Measurements from ENCODE around the gene DAGLA. TPM values are rescaled to one million over a fixed set of nuclear protein-coding genes. Genes with fewer than 3 reads are reported as not detected.

DAGLA gene
- total RNA-seq, 2 donors from 2014 or later: 7.0 to 9.9 TPM

GRCh38 chr11:61695917-61696316, 15.7 kb downstream of the DAGLA start:
- Histone ChIP-seq H3K9me3 (no peaks in the 10 kb centered on the region), H3K4me1 (peaks cover 90% of the 10 kb centered on the region), H3K27me3 (no peaks in the 10 kb centered on the region), H3K27ac (peak overlapping the region; percentile 75 to 96 (median 90)), H3K36me3 (replicated peaks in 1 of 2; ENCODE audit: insufficient read depth in 1 of 2, low read depth in 2 of 2) (no peaks in the 10 kb centered on the region), H3K4me3 (no peak overlapping the region)
- WGBS, 2 donors: 12 to 40% methylated on average over 1 to 17 of the region's 17 CpGs
- intact Hi-C loops (cut with DNase I): no loop called here
- TF ChIP-seq CTCF (IDR thresholded peaks at IDR 0.05) (peak in 3 of 7 experiments; percentile 22 to 35 (median 25)), POLR2A (IDR thresholded peaks at IDR 0.05) (peak in 2 of 3 donors; percentile 53 to 55)
- peak; percentile 75 to 89 (median 86) for DNase-seq
- peak; percentile 50 for ATAC-seq

GRCh38 chr11:61696602-61697001, 16.4 kb downstream of the DAGLA start:
- H3K9me3 ChIP-seq: no peaks in the 10 kb centered on the region
- no peak for ATAC-seq
- intact Hi-C loops (cut with DNase I): no loop called here
- no peaks in the 10 kb centered on the region for H3K27me3 ChIP-seq
- TF ChIP-seq CTCF (IDR thresholded peaks at IDR 0.05) (no peak), POLR2A (IDR thresholded peaks at IDR 0.05) (no peak)
- 62 to 85% methylated on average over 6 to 8 of the region's 8 CpGs for WGBS, 2 donors
- H3K27ac ChIP-seq: peak overlapping the region; percentile 75 to 96 (median 90)
- H3K4me1 ChIP-seq: peaks cover 90% of the 10 kb centered on the region
- no peak for DNase-seq
- H3K4me3 ChIP-seq: no peak overlapping the region
- no peaks in the 10 kb centered on the region for H3K36me3 ChIP-seq (replicated peaks in 1 of 2; ENCODE audit: insufficient read depth in 1 of 2, low read depth in 2 of 2)

GRCh38 chr11:61697078-61697502, 16.9 kb downstream of the DAGLA start:
- peak; percentile 70 to 87 (median 84) for DNase-seq
- Histone ChIP-seq H3K27ac (peak overlapping the region; percentile 75 to 96 (median 90)), H3K4me3 (no peak overlapping the region), H3K36me3 (replicated peaks in 1 of 2; ENCODE audit: insufficient read depth in 1 of 2, low read depth in 2 of 2) (no peaks in the 10 kb centered on the region), H3K9me3 (no peaks in the 10 kb centered on the region), H3K4me1 (peaks cover 90% of the 10 kb centered on the region), H3K27me3 (no peaks in the 10 kb centered on the region)
- 39 to 40% methylated on average over 8 to 9 of the region's 9 CpGs for WGBS, 2 donors
- ATAC-seq: peak; percentile 59
- TF ChIP-seq POLR2A (IDR thresholded peaks at IDR 0.05) (peak; percentile 37 to 73 (median 67)), CTCF (IDR thresholded peaks at IDR 0.05) (no peak)
- intact Hi-C loops (cut with DNase I): no loop called here

DNA sequence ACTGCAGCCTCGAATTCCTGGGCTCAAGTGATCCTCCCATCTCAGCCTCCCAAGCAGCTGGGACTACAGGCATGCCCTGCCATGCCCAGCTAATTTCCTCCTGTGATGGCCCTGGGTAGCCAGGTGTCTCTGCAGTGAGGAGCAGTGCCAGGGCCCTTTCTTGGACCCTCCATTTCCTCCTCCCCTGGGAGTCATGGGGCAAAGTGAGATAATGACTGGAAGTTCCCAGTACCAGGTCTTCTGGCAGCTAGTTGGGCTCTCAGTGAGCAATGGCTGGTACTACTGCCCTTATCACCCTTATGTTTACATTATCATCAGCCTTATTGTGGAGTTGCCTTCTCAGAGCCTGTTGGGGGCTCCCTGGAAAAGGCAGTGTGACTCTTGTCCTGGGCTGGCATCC, 17.6 kb downstream of the DAGLA start:
- WGBS, 2 donors: 79 to 85% methylated on average over 1 of the region's 1 CpG
- H3K4me1 ChIP-seq: peaks cover 85% of the 10 kb centered on the region
- H3K27me3 ChIP-seq: no peaks in the 10 kb centered on the region
- DNase-seq (peak in 2 of 4 donors; percentile 36), ATAC-seq (no peak)
- H3K27ac ChIP-seq: peak overlapping the region; percentile 30 to 96 (median 80)
- H3K36me3 ChIP-seq (replicated peaks in 1 of 2; ENCODE audit: insufficient read depth in 1 of 2, low read depth in 2 of 2): no peaks in the 10 kb centered on the region
- H3K9me3 ChIP-seq: no peaks in the 10 kb centered on the region
- no peak for TF ChIP-seq POLR2A (IDR thresholded peaks at IDR 0.05)
- no peak for TF ChIP-seq CTCF (IDR thresholded peaks at IDR 0.05)
- H3K4me3 ChIP-seq: no peak overlapping the region
- intact Hi-C loops (cut with DNase I): no loop called here
